T-cell (primary cell): Measurements from ENCODE around the gene OR5J2. TPM values are rescaled to one million over a fixed set of nuclear protein-coding genes. Genes with fewer than 3 reads are reported as not detected.
"Not testable (repeated sequence)": the region's sequence is repeated elsewhere in the genome, so short reads cannot be mapped to it uniquely, and the experiment has no call there.

ENCODE experiments used
- ATAC-seq, 4 experiments: fragments of 200-7000 bp in 3 of 4; fragments of 150-1000 bp in 1 of 4; cut with Tn5 transposase; replicated peaks in 1 of 4; 1 replicate in 3 of 4; 2 replicates in 1 of 4; pipeline ENCODE4 v1.10.0; 2021; ENCODE audit warnings: moderate library complexity in 3 of 4, mild to moderate bottlenecking in 2 of 4, moderate number of reproducible peaks in 1 of 4
- CTCF ChIA-PET, 2 donors: fragments of 300-600 bp; sonication (Branson Sonifier 250); formaldehyde crosslinking; loops; one replicate each; lab custom pipeline; 2022; ENCODE audit warnings: antibody characterized with exemption in 2 of 2; lab: Charles Lee
- POLR2A ChIA-PET, 2 donors: fragments of 300-600 bp; sonication (Branson Sonifier 250); formaldehyde crosslinking; loops; one replicate each; lab custom pipeline; 2022; ENCODE audit warnings: antibody characterized with exemption in 2 of 2; lab: Charles Lee
- DNase-seq, 35 experiments: peaks; one replicate each; pipeline versions ENCODE4 v3.0.0 to v3.0.0-alpha.2; 2013 to 2023
- H3K27ac ChIP-seq: one replicate; pipeline ENCODE4 v1.5.1; 2013; ENCODE audit warnings: low read length
- H3K27me3 ChIP-seq, 2 experiments: replicated peaks in 1 of 2; 1 replicate in 1 of 2; 2 replicates in 1 of 2; pipeline versions ENCODE4 v1.6.1 to v1.7.0; 2013; ENCODE audit warnings: low read length in 1 of 2, mixed read lengths in 1 of 2; ENCODE audit not compliant: control insufficient read depth in 2 of 2, insufficient read depth in 2 of 2; ENCODE audit errors: extremely low read depth in 1 of 2
- H3K36me3 ChIP-seq, 2 donors: 1 replicate in 1 of 2; 2 replicates in 1 of 2; pipeline versions ENCODE4 v1.6.1 to v1.7.0; 2013; ENCODE audit warnings: low read length in 1 of 2; ENCODE audit not compliant: control insufficient read depth in 2 of 2, insufficient read depth in 1 of 2; ENCODE audit errors: extremely low read depth in 1 of 2
- H3K4me1 ChIP-seq, 2 experiments: 1 replicate in 1 of 2; 2 replicates in 1 of 2; pipeline versions ENCODE4 v1.6.1 to v1.7.0; 2013; ENCODE audit warnings: low read length in 2 of 2, mixed read lengths in 1 of 2; ENCODE audit not compliant: insufficient read depth in 2 of 2, control insufficient read depth in 1 of 2; ENCODE audit errors: extremely low read depth in 1 of 2
- H3K4me3 ChIP-seq, 2 donors: 1 replicate in 1 of 2; 2 replicates in 1 of 2; pipeline versions ENCODE4 v1.5.1 to v1.7.0; 2013; ENCODE audit warnings: mild to moderate bottlenecking in 2 of 2, low read length in 1 of 2, moderate library complexity in 1 of 2; ENCODE audit not compliant: control insufficient read depth in 1 of 2; ENCODE audit errors: extremely low read depth in 1 of 2
- H3K9me3 ChIP-seq: 2 replicates; pipeline ENCODE4 v1.7.0; 2013
- H3K27ac Mint-ChIP-seq, 2 donors: one replicate each; pipeline ENCODE4 v1.8.0; 2020 to 2021; ENCODE audit warnings: mild to moderate bottlenecking in 2 of 2, mixed read lengths in 2 of 2
- H3K27me3 Mint-ChIP-seq, 2 donors: one replicate each; pipeline ENCODE4 v1.8.0; 2021 to 2022; ENCODE audit warnings: mixed read lengths in 2 of 2
- H3K36me3 Mint-ChIP-seq: one replicate; pipeline ENCODE4 v1.8.0; 2021; ENCODE audit warnings: mixed read lengths
- H3K4me1 Mint-ChIP-seq, 3 donors: one replicate each; pipeline ENCODE4 v1.8.0; 2020 to 2022; ENCODE audit warnings: mixed read lengths in 3 of 3, mild to moderate bottlenecking in 1 of 3
- H3K4me3 Mint-ChIP-seq, 3 donors: one replicate each; pipeline ENCODE4 v1.8.0; 2020 to 2022; ENCODE audit warnings: mild to moderate bottlenecking in 3 of 3, mixed read lengths in 3 of 3, moderate library complexity in 3 of 3
- H3K9me3 Mint-ChIP-seq, 3 donors: one replicate each; pipeline ENCODE4 v1.8.0; 2020 to 2022; ENCODE audit warnings: mixed read lengths in 3 of 3
- WGBS: methylation state at CpG from one replicate; pipeline ENCODE4 v1.1.5; 2013; ENCODE audit warnings: missing lambda C conversion rate; ENCODE audit not compliant: insufficient coverage; 5-methylcytosine and 5-hydroxymethylcytosine counted together
- total RNA-seq, 35 experiments: library from RNA in 6 of 35; stranded (reverse) in 6 of 35; fragments of 120-200 nt in 1 of 35; gene quantifications; one replicate each; pipeline versions ENCODE4 v1.2.1 to v1.2.4 and lab custom pipeline; 2013 to 2026

Gene OR5J2
- total RNA-seq: not detected
- not detected for total RNA-seq (2013)
- total RNA-seq (lab: John Stamatoyannopoulos, UW): 0 reads per million in 29 experiments

- peaks cover 10 to 20% (median 12%) of the 10 kb centered on the region in 3 donors for H3K9me3 Mint-ChIP-seq
- H3K27me3 Mint-ChIP-seq: no peaks in the 10 kb centered on the region
- Histone ChIP-seq H3K36me3 (no peaks in the 10 kb centered on the region), H3K27ac (no peak within 1 kb of the TSS), H3K9me3 (peaks cover 7% of the 10 kb centered on the region), H3K4me1 (no peaks in the 10 kb centered on the region), H3K27me3 (no peaks in the 10 kb centered on the region), H3K4me3 (no peak within 1 kb of the TSS)
- POLR2A ChIA-PET: no interaction called here
- no peaks in the 10 kb centered on the region for H3K36me3 Mint-ChIP-seq
- H3K4me3 Mint-ChIP-seq: no peak within 1 kb of the TSS
- ATAC-seq (no peak), DNase-seq (no peak)
- WGBS: no CpG with 5 or more reads among the region's 1 CpG
- no peak within 1 kb of the TSS for H3K27ac Mint-ChIP-seq
- no peaks in the 10 kb centered on the region for H3K4me1 Mint-ChIP-seq
- CTCF ChIA-PET: no interaction called here
Observed at GRCh38 chr11:56176318-56176717, at the start of gene OR5J2. Gene OR5J2 (plus strand): TSS chr11:56176618. CDS start chr11:56176618, 0 bp downstream.

GRCh38 chr11:56140151-56140661, 36.2 kb upstream of the OR5J2 start, which contains the start of gene OR8J3:
Gene OR8J3 (minus strand): TSS chr11:56140201. CDS start chr11:56137718, 2,483 bp downstream.
- Histone ChIP-seq H3K27ac (no peak within 1 kb of the TSS), H3K4me3 (no peak within 1 kb of the TSS), H3K27me3 (no peaks in the 10 kb centered on the region), H3K4me1 (no peaks in the 10 kb centered on the region), H3K9me3 (no peaks in the 10 kb centered on the region), H3K36me3 (no peaks in the 10 kb centered on the region)
- Mint-ChIP-seq H3K4me1 (no peaks in the 10 kb centered on the region), H3K4me3 (no peak within 1 kb of the TSS), H3K27ac (no peak within 1 kb of the TSS), H3K36me3 (no peaks in the 10 kb centered on the region), H3K27me3 (no peaks in the 10 kb centered on the region), H3K9me3 (peaks cover 18 to 23% (median 23%) of the 10 kb centered on the region in 3 donors)
- ATAC-seq (no peak), DNase-seq (no peak)
- ChIA-PET CTCF (no interaction called here), POLR2A (no interaction called here)

- not testable (repeated sequence) for H3K27me3 Mint-ChIP-seq
Observed at GRCh38 chr11:56143681-56144080, 32.7 kb upstream of the OR5J2 start.

GRCh38 chr11:56151376-56151775, 25.0 kb upstream of the OR5J2 start:
- peaks cover 9 to 46% (median 27%) of the 10 kb centered on the region in 3 donors for H3K9me3 Mint-ChIP-seq
- Histone ChIP-seq H3K27me3 (no peaks in the 10 kb centered on the region), H3K27ac (no peak overlapping the region), H3K4me3 (no peak overlapping the region), H3K4me1 (no peaks in the 10 kb centered on the region), H3K36me3 (no peaks in the 10 kb centered on the region), H3K9me3 (no peaks in the 10 kb centered on the region)
- ChIA-PET POLR2A (no interaction called here), CTCF (no interaction called here)
- DNase-seq (no peak), ATAC-seq (no peak)
- no peaks in the 10 kb centered on the region for H3K27me3 Mint-ChIP-seq
- no peak overlapping the region for H3K4me3 Mint-ChIP-seq
- WGBS: no CpG with 5 or more reads among the region's 1 CpG
- no peaks in the 10 kb centered on the region for H3K36me3 Mint-ChIP-seq
- H3K27ac Mint-ChIP-seq: no peak overlapping the region
- H3K4me1 Mint-ChIP-seq: no peaks in the 10 kb centered on the region

More at GRCh38 chr11:56143681-56144080, 32.7 kb upstream of the OR5J2 start:
- CTCF ChIA-PET, ATAC-seq, H3K4me1 ChIP-seq, H3K9me3 ChIP-seq, H3K4me3 Mint-ChIP-seq, H3K36me3 ChIP-seq, DNase-seq, H3K27ac ChIP-seq, POLR2A ChIA-PET, H3K4me3 ChIP-seq, H3K36me3 Mint-ChIP-seq, H3K27ac Mint-ChIP-seq, H3K27me3 ChIP-seq, H3K4me1 Mint-ChIP-seq: not testable (repeated sequence)
- H3K9me3 Mint-ChIP-seq: peaks cover 12 to 25% (median 13%) of the 10 kb centered on the region in 3 donors
- no CpG with 5 or more reads among the region's 30 CpGs for WGBS

GRCh38 chr11:56152333-56152732, 24.1 kb upstream of the OR5J2 start:
- Mint-ChIP-seq H3K4me1 (no peaks in the 10 kb centered on the region), H3K4me3 (no peak overlapping the region)
- POLR2A ChIA-PET: no interaction called here

GRCh38 chr11:56160217-56160616, 16.2 kb upstream of the OR5J2 start, which contains the start of gene OR8K5:
Gene OR8K5 (minus strand): TSS chr11:56160317. CDS start chr11:56160317, 0 bp downstream.
- H3K36me3 ChIP-seq: no peaks in the 10 kb centered on the region

More at GRCh38 chr11:56152333-56152732, 24.1 kb upstream of the OR5J2 start:
- CTCF ChIA-PET: no interaction called here
- Mint-ChIP-seq H3K36me3 (no peaks in the 10 kb centered on the region), H3K27me3 (no peaks in the 10 kb centered on the region), H3K27ac (no peak overlapping the region), H3K9me3 (peaks cover 17 to 48% (median 33%) of the 10 kb centered on the region in 3 donors)
- WGBS: 88% methylated on average over 15 of the region's 15 CpGs
- H3K27ac ChIP-seq: no peak overlapping the region
- H3K9me3 ChIP-seq: no peaks in the 10 kb centered on the region
- no peaks in the 10 kb centered on the region for H3K27me3 ChIP-seq
- DNase-seq (no peak), ATAC-seq (no peak)
- H3K36me3 ChIP-seq: no peaks in the 10 kb centered on the region
- H3K4me1 ChIP-seq: no peaks in the 10 kb centered on the region
- no peak overlapping the region for H3K4me3 ChIP-seq

More at GRCh38 chr11:56160217-56160616, 16.2 kb upstream of the OR5J2 start, which contains the start of gene OR8K5:
- H3K4me1 Mint-ChIP-seq: no peaks in the 10 kb centered on the region
- no peak for ATAC-seq
- POLR2A ChIA-PET: no interaction called here
- no peak within 1 kb of the TSS for H3K4me3 ChIP-seq
- no peaks in the 10 kb centered on the region for H3K27me3 Mint-ChIP-seq
- no peaks in the 10 kb centered on the region for H3K4me1 ChIP-seq
- peaks cover 17 to 29% (median 26%) of the 10 kb centered on the region in 3 donors for H3K9me3 Mint-ChIP-seq
- no peak within 1 kb of the TSS for H3K4me3 Mint-ChIP-seq
- DNase-seq: no peak
- H3K27me3 ChIP-seq: no peaks in the 10 kb centered on the region
- H3K36me3 Mint-ChIP-seq: no peaks in the 10 kb centered on the region
- CTCF ChIA-PET: no interaction called here
- no peak within 1 kb of the TSS for H3K27ac Mint-ChIP-seq
- H3K9me3 ChIP-seq: no peaks in the 10 kb centered on the region
- 57% methylated on average over 1 of the region's 3 CpGs for WGBS
- H3K27ac ChIP-seq: no peak within 1 kb of the TSS
